ENCODE measurements around the gene MYBPC3. TPM values are rescaled to one million over a fixed set of nuclear protein-coding genes. Genes with fewer than 3 reads are reported as not detected.

The MYBPC3 gene
- total RNA-seq, 1 donor from 2014 or later, result 1.6 TPM

DNA sequence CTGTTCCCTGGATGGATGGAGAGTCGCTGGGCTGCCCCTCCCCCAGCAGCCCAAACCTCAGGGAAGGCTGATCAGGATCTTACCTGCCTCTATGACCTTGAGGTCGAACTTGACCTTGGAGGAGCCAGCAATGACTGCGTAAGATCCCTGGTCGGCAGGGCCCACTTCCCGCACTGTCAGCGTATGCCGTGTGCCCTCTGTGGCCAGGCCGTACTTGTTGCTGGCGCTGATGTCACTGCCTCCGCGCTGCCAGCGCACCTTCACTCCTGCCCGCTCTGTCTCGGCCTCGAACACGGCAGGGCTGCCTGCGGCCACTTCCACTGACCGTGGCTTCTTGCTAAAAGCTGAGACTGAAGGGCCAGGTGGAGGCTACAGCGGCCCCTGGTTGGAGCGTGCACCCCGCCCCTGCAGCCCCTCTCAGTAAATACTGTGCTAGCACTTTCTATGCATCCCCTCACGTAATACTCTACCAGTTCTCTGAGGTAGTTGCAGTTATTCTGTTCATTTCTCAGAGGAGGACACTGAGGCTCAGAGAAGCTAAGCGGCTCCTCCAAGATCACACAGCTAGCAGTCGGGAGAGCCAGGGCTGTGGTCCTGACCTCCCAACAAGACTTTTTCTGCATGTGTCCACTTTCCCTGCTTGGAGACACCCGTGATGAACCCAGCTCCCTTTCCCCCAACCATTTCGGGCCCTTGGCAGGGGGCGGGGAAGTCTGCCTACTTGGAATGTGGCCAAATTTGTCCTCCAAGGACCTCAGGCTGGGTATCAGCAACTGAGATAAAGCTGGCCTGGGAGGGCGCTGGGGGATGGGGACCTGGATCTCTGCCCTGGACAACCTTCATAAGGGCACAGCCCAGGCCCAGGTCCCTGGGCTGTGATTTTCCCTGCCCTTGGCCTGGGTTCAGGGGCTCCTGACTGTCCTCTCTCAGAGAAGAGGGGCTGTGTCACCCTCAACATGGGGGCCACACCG is 1.1 kb downstream of the MYBPC3 start:
- Histone ChIP-seq H3K9me3 (ENCODE audit: control insufficient read depth in 3 of 3, low read length in 3 of 3) (no peaks in the 10 kb centered on the region), H3K4me3 (ENCODE audit: low read length in 3 of 3) (no peak overlapping the region), H3K4me1 (ENCODE audit: control insufficient read depth in 3 of 3, insufficient read depth in 3 of 3, low read length in 3 of 3) (peaks cover 9 to 22% (median 10%) of the 10 kb centered on the region in 3 donors), H3K27me3 (ENCODE audit: control insufficient read depth in 3 of 3, insufficient read depth in 3 of 3, low read length in 3 of 3) (no peaks in the 10 kb centered on the region), H3K9ac (ENCODE audit: low read depth in 1 of 3, low read length in 3 of 3) (no peak overlapping the region), H3K36me3 (ENCODE audit: control insufficient read depth in 3 of 3, insufficient read depth in 3 of 3, low read length in 3 of 3) (peaks cover 0 to 3% (median 0%) of the 10 kb centered on the region in 3 donors), H3K27ac (ENCODE audit: low read depth, low read length) (no peak overlapping the region)

DNA sequence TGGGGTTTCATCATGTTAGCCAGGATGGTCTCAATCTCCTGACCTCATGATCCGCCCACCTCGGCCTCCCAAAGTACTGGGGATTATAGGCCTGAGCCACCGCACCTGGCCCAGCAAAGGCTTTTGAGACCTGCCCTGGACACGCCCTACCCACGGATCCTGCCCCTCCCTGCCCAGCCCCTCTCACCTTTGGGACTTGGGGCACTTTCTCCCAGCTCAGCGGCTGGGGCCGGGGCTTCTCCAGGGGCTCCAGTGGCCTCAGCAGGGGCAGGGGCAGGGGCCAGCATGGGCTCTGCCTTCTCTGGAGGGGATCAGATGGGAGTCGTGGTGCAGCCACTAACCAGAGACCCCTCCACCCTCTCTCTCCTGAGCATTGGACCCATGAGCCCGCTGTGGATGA is 2.2 kb downstream of the MYBPC3 start:
- H3K27me3 ChIP-seq (ENCODE audit: control insufficient read depth in 3 of 3, insufficient read depth in 3 of 3, low read length in 3 of 3), result no peaks in the 10 kb centered on the region
- no peaks in the 10 kb centered on the region for H3K9me3 ChIP-seq (ENCODE audit: control insufficient read depth in 3 of 3, low read length in 3 of 3)
- no peak overlapping the region for H3K9ac ChIP-seq (ENCODE audit: low read depth in 1 of 3, low read length in 3 of 3)
- no peak overlapping the region for H3K4me3 ChIP-seq (ENCODE audit: low read length in 3 of 3)
- H3K36me3 ChIP-seq (ENCODE audit: control insufficient read depth in 3 of 3, insufficient read depth in 3 of 3, low read length in 3 of 3), result no peaks in the 10 kb centered on the region
- peaks cover 9 to 15% (median 10%) of the 10 kb centered on the region in 3 donors for H3K4me1 ChIP-seq (ENCODE audit: control insufficient read depth in 3 of 3, insufficient read depth in 3 of 3, low read length in 3 of 3)
- H3K27ac ChIP-seq (ENCODE audit: low read depth, low read length), result no peak overlapping the region

GRCh38 chr11:47349521-47350095 is 2.9 kb downstream of the MYBPC3 start:
- no peaks in the 10 kb centered on the region for H3K27me3 ChIP-seq (ENCODE audit: control insufficient read depth in 3 of 3, insufficient read depth in 3 of 3, low read length in 3 of 3)
- H3K4me3 ChIP-seq (ENCODE audit: low read length in 3 of 3), result no peak overlapping the region
- no peak overlapping the region for H3K27ac ChIP-seq (ENCODE audit: low read depth, low read length)

GRCh38 chr11:47348859-47349258 is 3.6 kb downstream of the MYBPC3 start:
- Histone ChIP-seq H3K27ac (ENCODE audit: low read depth, low read length) (no peak overlapping the region), H3K27me3 (ENCODE audit: control insufficient read depth in 3 of 3, insufficient read depth in 3 of 3, low read length in 3 of 3) (no peaks in the 10 kb centered on the region), H3K9me3 (ENCODE audit: control insufficient read depth in 3 of 3, low read length in 3 of 3) (no peaks in the 10 kb centered on the region), H3K9ac (ENCODE audit: low read depth in 1 of 3, low read length in 3 of 3) (no peak overlapping the region), H3K36me3 (ENCODE audit: control insufficient read depth in 3 of 3, insufficient read depth in 3 of 3, low read length in 3 of 3) (no peaks in the 10 kb centered on the region), H3K4me1 (ENCODE audit: control insufficient read depth in 3 of 3, insufficient read depth in 3 of 3, low read length in 3 of 3) (peaks cover 9 to 10% (median 9%) of the 10 kb centered on the region in 3 donors), H3K4me3 (ENCODE audit: low read length in 3 of 3) (no peak overlapping the region)

More at GRCh38 chr11:47349521-47350095, 2.9 kb downstream of the MYBPC3 start:
- Histone ChIP-seq H3K4me1 (ENCODE audit: control insufficient read depth in 3 of 3, insufficient read depth in 3 of 3, low read length in 3 of 3) (peaks cover 9 to 14% (median 10%) of the 10 kb centered on the region in 3 donors), H3K36me3 (ENCODE audit: control insufficient read depth in 3 of 3, insufficient read depth in 3 of 3, low read length in 3 of 3) (no peaks in the 10 kb centered on the region), H3K9ac (ENCODE audit: low read depth in 1 of 3, low read length in 3 of 3) (no peak overlapping the region), H3K9me3 (ENCODE audit: control insufficient read depth in 3 of 3, low read length in 3 of 3) (no peaks in the 10 kb centered on the region)

GRCh38 chr11:47348131-47348802 is 4.2 kb downstream of the MYBPC3 start:
- no peak overlapping the region for H3K27ac ChIP-seq (ENCODE audit: low read depth, low read length)
- H3K36me3 ChIP-seq (ENCODE audit: control insufficient read depth in 3 of 3, insufficient read depth in 3 of 3, low read length in 3 of 3), result no peaks in the 10 kb centered on the region
- H3K4me1 ChIP-seq (ENCODE audit: control insufficient read depth in 3 of 3, insufficient read depth in 3 of 3, low read length in 3 of 3), result peaks cover 9 to 10% (median 9%) of the 10 kb centered on the region in 3 donors
- no peaks in the 10 kb centered on the region for H3K9me3 ChIP-seq (ENCODE audit: control insufficient read depth in 3 of 3, low read length in 3 of 3)
- H3K27me3 ChIP-seq (ENCODE audit: control insufficient read depth in 3 of 3, insufficient read depth in 3 of 3, low read length in 3 of 3), result no peaks in the 10 kb centered on the region
- H3K9ac ChIP-seq (ENCODE audit: low read depth in 1 of 3, low read length in 3 of 3), result no peak overlapping the region
- no peak overlapping the region for H3K4me3 ChIP-seq (ENCODE audit: low read length in 3 of 3)

DNA sequence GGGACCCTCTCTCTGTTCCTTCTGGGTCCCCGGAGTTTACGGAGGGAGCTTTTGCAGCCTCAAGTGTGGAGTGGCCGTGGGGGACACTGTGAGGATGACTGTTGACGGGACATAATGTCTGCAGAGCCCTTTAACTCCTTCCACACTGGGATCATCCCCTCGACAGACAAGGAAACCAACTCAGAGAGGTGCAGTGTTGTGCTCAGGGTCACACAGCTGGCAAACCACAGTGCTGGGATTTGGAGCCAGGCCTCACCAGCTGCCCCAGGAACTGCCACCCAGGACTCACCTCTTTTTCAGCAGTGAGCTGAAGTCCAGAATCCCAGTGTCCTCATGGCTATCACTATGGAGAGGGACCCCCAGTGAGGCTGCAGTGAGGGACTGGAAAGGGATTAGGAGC is 5.4 kb downstream of the MYBPC3 start:
- H3K4me1 ChIP-seq (ENCODE audit: control insufficient read depth in 3 of 3, insufficient read depth in 3 of 3, low read length in 3 of 3), result peaks cover under 1 to 4% (median 2%) of the 10 kb centered on the region in 3 donors
- H3K9ac ChIP-seq (ENCODE audit: low read depth in 1 of 3, low read length in 3 of 3), result no peak overlapping the region
- H3K36me3 ChIP-seq (ENCODE audit: control insufficient read depth in 3 of 3, insufficient read depth in 3 of 3, low read length in 3 of 3), result no peaks in the 10 kb centered on the region
- H3K27ac ChIP-seq (ENCODE audit: low read depth, low read length), result no peak overlapping the region
- H3K9me3 ChIP-seq (ENCODE audit: control insufficient read depth in 3 of 3, low read length in 3 of 3), result no peaks in the 10 kb centered on the region
- no peaks in the 10 kb centered on the region for H3K27me3 ChIP-seq (ENCODE audit: control insufficient read depth in 3 of 3, insufficient read depth in 3 of 3, low read length in 3 of 3)
- no peak overlapping the region for H3K4me3 ChIP-seq (ENCODE audit: low read length in 3 of 3)

DNA sequence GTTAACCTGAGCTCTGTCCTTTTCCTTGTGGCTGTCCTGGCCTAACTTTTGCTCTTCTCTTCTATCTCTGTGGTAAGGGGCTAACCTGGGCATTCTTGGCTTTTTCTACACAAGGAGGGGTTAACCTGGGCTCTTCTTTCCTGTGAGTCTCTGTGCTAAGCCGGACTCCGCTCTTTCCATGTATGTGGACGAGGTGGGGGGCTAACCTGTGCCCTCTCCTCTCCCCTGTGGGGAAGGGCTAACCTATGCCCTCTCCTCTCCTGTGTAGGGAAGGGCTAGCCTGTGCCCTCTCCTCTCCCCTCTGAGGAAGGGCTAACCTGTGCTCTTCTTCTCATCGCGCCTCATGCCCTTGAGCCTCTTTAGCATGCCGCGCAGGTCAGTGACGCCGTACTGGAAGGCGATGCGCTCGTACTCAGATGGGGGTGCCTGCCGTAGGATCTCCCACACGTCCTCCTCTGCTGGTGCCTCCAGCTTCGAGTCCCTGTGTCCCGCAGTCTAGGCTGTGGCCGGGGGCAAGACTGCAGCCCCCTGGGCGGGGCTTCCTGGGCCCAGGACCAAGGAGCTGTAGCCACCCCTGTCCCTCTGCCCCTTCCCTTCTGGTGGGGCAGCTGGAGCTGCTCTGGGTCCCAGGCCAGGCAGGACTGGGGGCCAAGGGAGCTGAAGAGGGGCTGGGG is 6.5 kb downstream of the MYBPC3 start:
- H3K9ac ChIP-seq (ENCODE audit: low read depth in 1 of 3, low read length in 3 of 3), result no peak overlapping the region
- H3K4me1 ChIP-seq (ENCODE audit: control insufficient read depth in 3 of 3, insufficient read depth in 3 of 3, low read length in 3 of 3), result no peaks in the 10 kb centered on the region
- no peak overlapping the region for H3K27ac ChIP-seq (ENCODE audit: low read depth, low read length)
- no peaks in the 10 kb centered on the region for H3K27me3 ChIP-seq (ENCODE audit: control insufficient read depth in 3 of 3, insufficient read depth in 3 of 3, low read length in 3 of 3)
- no peaks in the 10 kb centered on the region for H3K9me3 ChIP-seq (ENCODE audit: control insufficient read depth in 3 of 3, low read length in 3 of 3)
- H3K4me3 ChIP-seq (ENCODE audit: low read length in 3 of 3), result no peak overlapping the region
- no peaks in the 10 kb centered on the region for H3K36me3 ChIP-seq (ENCODE audit: control insufficient read depth in 3 of 3, insufficient read depth in 3 of 3, low read length in 3 of 3)

DNA sequence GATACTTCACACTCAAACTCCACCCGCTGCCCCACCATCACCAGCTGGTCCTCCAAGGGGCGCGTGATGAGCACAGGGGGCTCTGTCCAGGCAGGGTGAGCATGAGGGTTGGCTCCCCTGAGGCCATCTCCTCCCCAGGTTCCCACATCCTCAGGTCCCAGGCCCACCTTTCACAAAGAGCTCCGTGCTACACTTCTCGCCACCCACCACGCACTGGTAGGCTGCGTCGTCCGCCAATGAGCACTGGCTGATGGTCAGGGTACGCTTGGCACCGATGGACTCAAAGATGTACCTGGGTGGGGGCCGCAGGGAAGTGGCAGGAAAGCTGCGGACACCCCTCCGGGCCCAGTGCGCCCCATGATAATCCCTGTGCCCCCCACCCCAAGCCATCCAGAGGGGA is 9.6 kb downstream of the MYBPC3 start:
- H3K36me3 ChIP-seq (ENCODE audit: control insufficient read depth in 3 of 3, insufficient read depth in 3 of 3, low read length in 3 of 3), result no peaks in the 10 kb centered on the region
- H3K9ac ChIP-seq (ENCODE audit: low read depth in 1 of 3, low read length in 3 of 3), result no peak overlapping the region
- H3K4me1 ChIP-seq (ENCODE audit: control insufficient read depth in 3 of 3, insufficient read depth in 3 of 3, low read length in 3 of 3), result no peaks in the 10 kb centered on the region
- no peak overlapping the region for H3K4me3 ChIP-seq (ENCODE audit: low read length in 3 of 3)
- no peaks in the 10 kb centered on the region for H3K27me3 ChIP-seq (ENCODE audit: control insufficient read depth in 3 of 3, insufficient read depth in 3 of 3, low read length in 3 of 3)
- no peak overlapping the region for H3K27ac ChIP-seq (ENCODE audit: low read depth, low read length)
- no peaks in the 10 kb centered on the region for H3K9me3 ChIP-seq (ENCODE audit: control insufficient read depth in 3 of 3, low read length in 3 of 3)

GRCh38 chr11:47342036-47342803 is 10.3 kb downstream of the MYBPC3 start:
- H3K4me3 ChIP-seq (ENCODE audit: low read length in 3 of 3), result no peak overlapping the region
- no peaks in the 10 kb centered on the region for H3K9me3 ChIP-seq (ENCODE audit: control insufficient read depth in 3 of 3, low read length in 3 of 3)
- no peak overlapping the region for H3K27ac ChIP-seq (ENCODE audit: low read depth, low read length)
- H3K27me3 ChIP-seq (ENCODE audit: control insufficient read depth in 3 of 3, insufficient read depth in 3 of 3, low read length in 3 of 3), result no peaks in the 10 kb centered on the region
- no peaks in the 10 kb centered on the region for H3K4me1 ChIP-seq (ENCODE audit: control insufficient read depth in 3 of 3, insufficient read depth in 3 of 3, low read length in 3 of 3)
- H3K9ac ChIP-seq (ENCODE audit: low read depth in 1 of 3, low read length in 3 of 3), result no peak overlapping the region
- H3K36me3 ChIP-seq (ENCODE audit: control insufficient read depth in 3 of 3, insufficient read depth in 3 of 3, low read length in 3 of 3), result no peaks in the 10 kb centered on the region

Data from skeletal muscle tissue (tissue), 4 donors.